Suprapubic skin (tissue), 4 donors: ENCODE results near the gene AKR1C1. TPM values are rescaled to one million over a fixed set of nuclear protein-coding genes. Genes with fewer than 3 reads are reported as not detected.
"Not testable (repeated sequence)": the region's sequence is repeated elsewhere in the genome, so short reads cannot be mapped to it uniquely, and the experiment has no call there.

Experiments used
- DNase-seq, 2 donors: peaks; one replicate each; pipeline ENCODE4 v3.0.0-alpha.2; 2019; ENCODE audit warnings: low spot score in 2 of 2
- H3K27ac ChIP-seq: fragments of 200-600 bp; sonication (generic); one replicate; pipeline ENCODE4 v1.5.1; 2019
- H3K27me3 ChIP-seq: fragments of 200-600 bp; sonication (generic); one replicate; pipeline ENCODE4 v1.5.1; 2019
- H3K36me3 ChIP-seq: fragments of 200-600 bp; sonication (generic); one replicate; pipeline ENCODE4 v1.5.1; 2019
- H3K4me1 ChIP-seq: fragments of 200-600 bp; sonication (generic); one replicate; pipeline ENCODE4 v1.5.1; 2019
- H3K4me3 ChIP-seq: fragments of 200-600 bp; sonication (generic); one replicate; pipeline ENCODE4 v1.5.1; 2019; ENCODE audit warnings: mild to moderate bottlenecking
- H3K9me3 ChIP-seq: fragments of 200-600 bp; sonication (generic); one replicate; pipeline ENCODE4 v1.5.1; 2019
- CTCF ChIP-seq, 2 donors: fragments of 200-600 bp in 1 of 2; fragments of 450-650 bp in 1 of 2; sonication (generic) in 1 of 2; IDR thresholded peaks; one replicate each; pipeline ENCODE4 v1.5.1; 2016 to 2019; ENCODE audit warnings: antibody characterized with exemption in 2 of 2, mild to moderate bottlenecking in 1 of 2, moderate library complexity in 1 of 2
- EP300 ChIP-seq: sonication (generic); formaldehyde crosslinking; IDR thresholded peaks from one replicate; pipeline ENCODE4 v1.6.1; 2017; ENCODE audit warnings: antibody characterized with exemption
- POLR2A ChIP-seq, 2 donors: fragments of 450-650 bp; IDR thresholded peaks; one replicate each; pipeline ENCODE4 v1.6.1; 2017; ENCODE audit warnings: antibody characterized with exemption in 2 of 2, mild to moderate bottlenecking in 2 of 2, moderate library complexity in 2 of 2
- POLR2AphosphoS5 ChIP-seq, 3 donors: sonication (generic); formaldehyde crosslinking; IDR thresholded peaks; one replicate each; pipeline ENCODE4 v1.6.1; 2017; ENCODE audit warnings: antibody characterized with exemption in 3 of 3
- WGBS: methylation state at CpG from one replicate; pipeline ENCODE4 v1.1.5; 2018; 5-methylcytosine and 5-hydroxymethylcytosine counted together
- total RNA-seq, 4 donors: library from RNA; depleted of rRNA; stranded (reverse); fragments of >200 nt; gene quantifications; one replicate each; pipeline ENCODE4 v1.1.0, GENCODE V29; 2016

Gene AKR1C1
- total RNA-seq, 4 donors from 2014 or later = 23.3 to 61.7 (median 32.6) TPM

GRCh38 chr10:5013385-5013784 lies 50.2 kb downstream of the AKR1C1 start:
- 67% methylated on average over 1 of the region's 1 CpG for WGBS
- Histone ChIP-seq H3K36me3 (no peaks in the 10 kb centered on the region), H3K27ac (no peak overlapping the region), H3K4me3 (no peak overlapping the region), H3K27me3 (no peaks in the 10 kb centered on the region), H3K9me3 (no peaks in the 10 kb centered on the region), H3K4me1 (peaks cover 10% of the 10 kb centered on the region)
- TF ChIP-seq EP300 (no peak), POLR2A (IDR thresholded peaks at IDR 0.05) (no peak), CTCF (IDR thresholded peaks at IDR 0.05) (no peak), POLR2AphosphoS5 (IDR thresholded peaks at IDR 0.05) (no peak)
- DNase-seq = no peak

DNA sequence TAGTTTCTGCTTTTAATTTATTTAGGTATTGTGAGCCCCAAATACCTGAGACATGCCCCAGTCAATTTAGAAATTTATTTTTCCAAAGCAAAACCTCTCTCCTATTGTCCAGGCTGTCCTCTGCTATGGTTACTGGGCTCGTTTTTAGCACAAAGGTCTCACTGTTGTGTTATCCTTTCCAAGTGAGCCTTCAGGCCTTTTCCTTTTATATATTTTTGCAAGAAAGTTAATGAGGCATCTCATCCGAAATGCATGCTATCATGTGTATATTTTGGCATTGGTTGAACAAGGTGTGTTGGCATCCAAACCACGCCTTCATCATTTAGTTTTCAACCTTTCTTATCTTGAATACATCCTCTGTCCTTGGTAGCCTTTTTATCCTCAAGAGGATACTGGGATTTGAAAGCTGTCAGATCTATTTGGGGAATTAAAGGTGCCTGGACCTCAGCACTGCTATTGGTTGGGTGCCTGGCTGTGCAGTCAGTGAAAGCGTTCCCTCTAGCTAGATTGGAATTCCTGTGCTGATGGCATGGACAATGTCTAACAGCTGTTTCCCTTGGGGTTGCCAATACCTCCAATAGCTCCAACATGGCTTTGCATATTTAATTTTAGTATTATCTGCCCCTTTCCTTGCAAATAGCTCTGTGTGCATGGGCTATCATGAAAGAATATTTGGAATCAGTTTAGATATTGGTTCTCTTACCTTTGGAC lies 51.1 kb downstream of the AKR1C1 start:
- not testable (repeated sequence) for H3K9me3 ChIP-seq, H3K27ac ChIP-seq, H3K4me3 ChIP-seq, H3K27me3 ChIP-seq, H3K36me3 ChIP-seq, DNase-seq
- 59% methylated on average over 4 of the region's 4 CpGs for WGBS
- H3K4me1 ChIP-seq = peaks cover 13% of the 10 kb centered on the region

DNA sequence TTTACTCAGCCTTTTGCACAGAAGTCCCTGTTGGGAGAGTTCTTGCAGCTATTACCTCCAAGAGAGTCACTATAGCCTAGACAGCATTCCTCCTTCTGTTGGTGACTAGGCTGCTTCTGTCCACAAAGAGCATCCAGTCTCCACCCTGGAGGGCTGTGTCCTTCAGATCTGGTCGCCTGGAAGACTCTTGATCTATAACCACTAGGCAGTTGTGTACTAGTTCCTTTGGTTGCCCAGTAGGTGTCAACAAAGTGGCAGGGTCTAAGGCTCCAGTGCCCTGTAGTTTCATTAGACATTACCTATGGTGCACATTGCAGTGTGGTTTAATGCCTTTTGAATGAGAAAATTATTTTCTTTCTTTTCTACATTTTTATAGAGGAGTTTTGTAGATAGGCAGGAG lies 51.7 kb downstream of the AKR1C1 start:
- no peaks in the 10 kb centered on the region for H3K27me3 ChIP-seq
- H3K4me1 ChIP-seq = peaks cover 16% of the 10 kb centered on the region
- H3K4me3 ChIP-seq = no peak overlapping the region
- DNase-seq = no peak
- H3K9me3 ChIP-seq = no peaks in the 10 kb centered on the region
- TF ChIP-seq POLR2AphosphoS5 (IDR thresholded peaks at IDR 0.05) = no peak
- TF ChIP-seq CTCF (IDR thresholded peaks at IDR 0.05) = no peak
- no peaks in the 10 kb centered on the region for H3K36me3 ChIP-seq
- no peak overlapping the region for H3K27ac ChIP-seq
- 73% methylated on average over 1 of the region's 1 CpG for WGBS

GRCh38 chr10:5018134-5018533 lies 54.9 kb downstream of the AKR1C1 start:
- Histone ChIP-seq H3K4me1 (peaks cover 26% of the 10 kb centered on the region), H3K36me3 (no peaks in the 10 kb centered on the region), H3K27ac (no peak overlapping the region), H3K9me3 (no peaks in the 10 kb centered on the region), H3K4me3 (no peak overlapping the region), H3K27me3 (no peaks in the 10 kb centered on the region)
- no peak for DNase-seq
- TF ChIP-seq CTCF (IDR thresholded peaks at IDR 0.05) (no peak), EP300 (no peak), POLR2A (IDR thresholded peaks at IDR 0.05) (no peak), POLR2AphosphoS5 (IDR thresholded peaks at IDR 0.05) (no peak)
- 55% methylated on average over 3 of the region's 3 CpGs for WGBS

DNA sequence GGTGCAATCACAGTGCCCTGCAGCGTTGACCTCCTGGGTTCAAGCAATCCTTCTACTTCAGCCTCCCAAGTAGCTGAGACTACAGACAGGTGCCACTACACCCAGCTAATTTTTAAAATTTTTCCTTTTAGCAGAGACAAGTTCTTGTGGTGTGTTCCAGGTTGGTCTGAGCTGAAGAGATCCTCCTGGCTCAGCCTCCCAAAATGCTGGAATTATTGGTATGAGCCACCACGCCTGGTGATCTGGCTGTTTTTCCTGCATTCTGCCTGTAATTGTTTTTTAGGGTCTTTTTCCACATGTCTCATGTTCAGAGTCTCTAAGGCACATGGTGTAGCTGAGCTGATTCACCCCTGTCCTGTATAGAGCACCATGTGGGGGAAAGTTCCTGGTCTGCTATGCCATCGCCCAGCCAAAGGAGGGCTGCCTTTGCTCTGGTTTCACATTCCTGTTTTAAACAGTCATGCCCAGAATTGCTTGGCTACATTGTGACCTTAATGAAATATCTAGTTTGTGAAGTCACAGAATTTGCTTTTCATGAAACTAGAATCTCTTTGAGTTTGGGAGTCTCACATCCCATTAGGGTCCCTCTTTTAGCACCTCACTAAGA lies 55.6 kb downstream of the AKR1C1 start:
- not testable (repeated sequence) for DNase-seq, H3K36me3 ChIP-seq, H3K27ac ChIP-seq, H3K4me3 ChIP-seq, H3K9me3 ChIP-seq, H3K27me3 ChIP-seq
- WGBS = 47% methylated on average over 2 of the region's 3 CpGs
- H3K4me1 ChIP-seq = peaks cover 22% of the 10 kb centered on the region
- peak in 1 of 2 donors; percentile 12 for TF ChIP-seq CTCF (IDR thresholded peaks at IDR 0.05)

DNA sequence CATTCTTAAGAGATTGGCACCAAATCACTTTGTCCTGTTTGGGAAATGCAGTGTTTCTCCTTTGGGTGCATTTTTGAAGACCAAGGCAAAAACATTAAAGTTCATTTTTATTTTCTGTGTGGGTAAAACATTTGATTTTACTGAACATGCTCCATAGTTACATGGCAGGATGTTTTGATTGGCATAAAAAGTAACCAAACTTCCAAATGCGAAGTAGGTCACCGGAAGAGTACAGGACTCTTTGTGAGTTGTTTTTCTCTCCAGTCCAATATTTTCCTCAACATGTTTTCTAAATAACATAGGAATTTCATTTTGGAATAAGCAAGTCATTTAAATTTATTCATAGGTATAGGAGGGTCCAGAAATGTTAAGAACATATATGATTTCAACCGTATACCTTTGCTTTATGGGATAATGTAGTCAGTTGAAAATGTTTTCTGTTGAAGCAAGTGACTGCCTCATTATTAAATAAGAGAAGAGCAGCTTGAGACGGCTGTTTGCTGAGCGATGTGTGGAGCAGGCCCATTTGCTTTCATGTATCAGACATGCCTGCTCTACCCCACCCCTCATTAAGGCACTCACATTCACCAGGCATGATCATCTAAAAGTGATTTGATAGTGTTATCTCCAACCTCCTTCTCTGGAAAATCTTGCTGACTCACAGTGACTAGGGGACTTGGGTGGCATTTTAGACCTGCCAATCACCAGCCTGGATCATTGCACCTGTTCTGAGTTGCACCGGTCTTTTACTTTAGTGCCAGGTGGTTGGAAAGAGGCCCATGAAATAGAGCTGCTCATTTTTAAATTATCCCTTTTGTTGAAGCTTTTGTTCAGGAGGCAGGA lies 56.8 kb downstream of the AKR1C1 start:
- H3K9me3 ChIP-seq, DNase-seq, H3K36me3 ChIP-seq, H3K4me3 ChIP-seq, H3K27me3 ChIP-seq: not testable (repeated sequence)
- Histone ChIP-seq H3K27ac (peak overlapping the region; percentile 19), H3K4me1 (peaks cover 21% of the 10 kb centered on the region)
- WGBS = 61% methylated on average over 6 of the region's 6 CpGs

- not testable (repeated sequence) for H3K9me3 ChIP-seq, DNase-seq, H3K27me3 ChIP-seq, H3K27ac ChIP-seq, H3K36me3 ChIP-seq, H3K4me3 ChIP-seq
- WGBS = 64% methylated on average over 9 of the region's 10 CpGs
- H3K4me1 ChIP-seq = peaks cover 29% of the 10 kb centered on the region
These were observed 58.5 kb downstream of the AKR1C1 start for GRCh38 chr10:5021624-5022290.
